ENCODE results near the gene CCKAR.

Gene CCKAR

GRCh38 chr4:26434030-26434639, 56.1 kb downstream of the CCKAR start:
- peaks cover 52% of the 10 kb centered on the region for H3K36me3 Mint-ChIP-seq (ENCODE audit: low read depth)
- no peaks in the 10 kb centered on the region for H3K27me3 Mint-ChIP-seq (ENCODE audit: low read depth)
- H3K9me3 Mint-ChIP-seq: no peaks in the 10 kb centered on the region
- H3K27ac Mint-ChIP-seq: no peak overlapping the region
- DNase-seq (ENCODE audit: low spot score): no peak
- H3K4me1 Mint-ChIP-seq (ENCODE audit: low read depth): peaks cover 6% of the 10 kb centered on the region
- no peak overlapping the region for H3K4me3 Mint-ChIP-seq

DNA sequence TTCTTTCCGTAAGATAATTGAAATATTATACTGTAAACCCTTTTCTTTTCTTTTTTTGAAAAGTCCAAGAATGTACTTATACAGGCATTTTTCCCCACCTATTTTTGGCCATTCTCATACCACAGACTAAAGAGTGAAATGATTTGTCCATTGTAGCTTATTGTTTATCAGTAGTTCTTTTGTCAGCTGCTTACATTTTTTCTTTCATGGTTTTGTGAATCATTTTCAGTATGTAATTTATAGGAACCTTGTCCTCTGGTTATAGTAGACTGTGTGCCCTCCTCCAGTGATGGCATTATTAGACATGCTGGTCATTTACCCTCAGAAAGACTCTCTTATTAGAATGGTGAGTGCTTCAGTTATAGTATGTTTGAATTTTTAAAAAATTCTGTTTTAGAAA, 56.7 kb downstream of the CCKAR start:
- Mint-ChIP-seq H3K27ac (no peak overlapping the region), H3K36me3 (ENCODE audit: low read depth) (peaks cover 53% of the 10 kb centered on the region), H3K4me3 (no peak overlapping the region), H3K9me3 (no peaks in the 10 kb centered on the region), H3K4me1 (ENCODE audit: low read depth) (peaks cover 7% of the 10 kb centered on the region), H3K27me3 (ENCODE audit: low read depth) (no peaks in the 10 kb centered on the region)
- DNase-seq (ENCODE audit: low spot score): no peak

DNA sequence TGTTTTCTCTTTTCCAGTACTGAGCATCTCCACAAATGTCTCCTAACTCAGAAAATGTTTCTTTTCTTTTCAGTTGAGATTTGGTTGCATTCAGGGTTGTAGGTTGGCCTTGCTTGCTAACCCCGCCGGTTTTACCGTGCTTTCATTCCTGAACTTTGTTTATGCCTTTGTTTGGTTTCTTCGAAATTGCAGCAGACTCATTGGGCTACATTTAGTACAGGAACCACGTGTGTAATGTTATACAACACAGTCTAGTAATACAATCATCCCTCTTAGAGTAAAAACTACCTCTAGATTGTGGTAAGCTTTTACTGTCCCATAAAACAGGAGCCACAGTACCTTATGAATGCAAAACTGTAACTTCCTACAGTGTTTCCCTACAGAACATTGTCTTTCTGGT, 57.9 kb downstream of the CCKAR start:
- DNase-seq (ENCODE audit: low spot score): no peak
- Mint-ChIP-seq H3K4me3 (no peak overlapping the region), H3K9me3 (no peaks in the 10 kb centered on the region), H3K27ac (no peak overlapping the region), H3K27me3 (ENCODE audit: low read depth) (no peaks in the 10 kb centered on the region), H3K36me3 (ENCODE audit: low read depth) (peaks cover 55% of the 10 kb centered on the region), H3K4me1 (ENCODE audit: low read depth) (peaks cover 12% of the 10 kb centered on the region)

GRCh38 chr4:26431461-26432180, 58.7 kb downstream of the CCKAR start:
- Mint-ChIP-seq H3K4me3 (no peak overlapping the region), H3K27ac (no peak overlapping the region), H3K27me3 (ENCODE audit: low read depth) (no peaks in the 10 kb centered on the region), H3K4me1 (ENCODE audit: low read depth) (peaks cover 20% of the 10 kb centered on the region), H3K9me3 (no peaks in the 10 kb centered on the region), H3K36me3 (ENCODE audit: low read depth) (peaks cover 57% of the 10 kb centered on the region)
- no peak for DNase-seq (ENCODE audit: low spot score)
